IMR-90 (cell line): Measurements from ENCODE around the gene NXN. TPM values are rescaled to one million over a fixed set of nuclear protein-coding genes. Genes with fewer than 3 reads are reported as not detected.

Experiments used
- ATAC-seq: fragments of 200-7000 bp; cut with Tn5 transposase; 2 replicates; pipeline ENCODE4 v1.9.1; 2020; ENCODE audit warnings: low read depth, mild to moderate bottlenecking, moderate library complexity
- BruUV-seq: library from RNA; stranded (reverse); fragments of 400-500 nt; replicated peaks from 2 replicates; lab custom pipeline; 2021; lab: Mats Ljungman, UMichigan
- CTCF ChIA-PET: fragments of 300-600 bp; formaldehyde crosslinking; extraction: SDS; loops from one replicate; lab custom pipeline; 2021; ENCODE audit warnings: antibody characterized with exemption; lab: Yijun Ruan, JAX
- POLR2A ChIA-PET: fragments of 300-600 bp; sonication (Branson Sonifier 250); formaldehyde crosslinking; loops from one replicate; lab custom pipeline; 2022; ENCODE audit warnings: antibody characterized with exemption; ENCODE audit not compliant: unreplicated experiment; lab: Charles Lee
- DNase-seq: peaks from one replicate; pipeline ENCODE4 v3.0.0; 2013
- H2AFZ ChIP-seq: replicated peaks from 2 replicates; pipeline ENCODE3; 2013; ENCODE audit warnings: low read length, mild to moderate bottlenecking; ENCODE audit not compliant: poor library complexity
- H2AK5ac ChIP-seq: 2 replicates; pipeline ENCODE4 v1.6.1; 2013; ENCODE audit warnings: low read depth, low read length, inconsistent platforms
- H2AK9ac ChIP-seq: replicated peaks from 2 replicates; pipeline ENCODE3; 2013; ENCODE audit warnings: mild to moderate bottlenecking, low read depth, low read length, moderate library complexity; ENCODE audit not compliant: poor library complexity
- H2BK120ac ChIP-seq: 2 replicates; pipeline ENCODE4 v1.6.1; 2013; ENCODE audit warnings: low read depth, low read length, inconsistent platforms
- H2BK15ac ChIP-seq: 3 replicates; pipeline ENCODE4 v1.6.1; 2013; ENCODE audit warnings: low read depth, low read length, inconsistent platforms
- H2BK20ac ChIP-seq: 2 replicates; pipeline ENCODE4 v1.6.1; 2013; ENCODE audit warnings: low read depth, mild to moderate bottlenecking, inconsistent platforms, low read length, moderate library complexity
- H2BK5ac ChIP-seq: 2 replicates; pipeline ENCODE4 v1.6.1; 2013; ENCODE audit warnings: mild to moderate bottlenecking, low read depth, low read length, inconsistent platforms; ENCODE audit not compliant: poor library complexity, severe bottlenecking
- H3K14ac ChIP-seq: replicated peaks from 2 replicates; pipeline ENCODE4 v1.6.1; 2013; ENCODE audit warnings: low read depth, low read length, inconsistent platforms
- H3K18ac ChIP-seq: 2 replicates; pipeline ENCODE4 v1.6.1; 2013; ENCODE audit warnings: low read depth, low read length, control low read depth
- H3K23ac ChIP-seq: 2 replicates; pipeline ENCODE4 v1.6.1; 2013; ENCODE audit warnings: low read depth, low read length, inconsistent platforms
- H3K27ac ChIP-seq: 2 replicates; pipeline ENCODE4 v1.5.1; 2013; ENCODE audit warnings: mild to moderate bottlenecking, control low read depth, low read length; ENCODE audit not compliant: insufficient read depth
- H3K27me3 ChIP-seq: 2 replicates; pipeline ENCODE4 v1.6.1; 2013; ENCODE audit warnings: low read length; ENCODE audit not compliant: control insufficient read depth, insufficient read depth
- H3K36me3 ChIP-seq: 2 replicates; pipeline ENCODE4 v1.6.1; 2013; ENCODE audit warnings: low read length, mixed read lengths; ENCODE audit not compliant: control insufficient read depth, insufficient read depth
- H3K4ac ChIP-seq: 2 replicates; pipeline ENCODE4 v1.6.1; 2013; ENCODE audit warnings: low read depth, low read length, inconsistent platforms
- H3K4me1 ChIP-seq: 2 replicates; pipeline ENCODE4 v1.6.1; 2013; ENCODE audit warnings: low read length, mixed read lengths; ENCODE audit not compliant: control insufficient read depth, insufficient read depth
- H3K4me2 ChIP-seq: 2 replicates; pipeline ENCODE4 v1.6.1; 2013; ENCODE audit warnings: low read depth, mild to moderate bottlenecking, control low read depth, low read length, moderate library complexity
- H3K4me3 ChIP-seq: 2 replicates; pipeline ENCODE4 v1.5.1; 2013; ENCODE audit warnings: low read depth, mild to moderate bottlenecking, control low read depth, low read length, moderate library complexity; ENCODE audit not compliant: insufficient read depth
- H3K56ac ChIP-seq: 2 replicates; pipeline ENCODE4 v1.6.1; 2013; ENCODE audit warnings: low read length, inconsistent platforms; ENCODE audit not compliant: insufficient read depth; ENCODE audit errors: extremely low read depth
- H3K79me1 ChIP-seq, 2 experiments: 2 replicates each; pipeline ENCODE4 v1.6.1; 2013; ENCODE audit warnings: low read length in 2 of 2, inconsistent platforms in 1 of 2, low read depth in 1 of 2
- H3K9ac ChIP-seq: 2 replicates; pipeline ENCODE4 v1.6.1; 2013; ENCODE audit warnings: low read depth, low read length, control low read depth
- H3K9me1 ChIP-seq: 2 replicates; pipeline ENCODE4 v1.6.1; 2013; ENCODE audit warnings: low read length, inconsistent platforms; ENCODE audit not compliant: insufficient read depth
- H3K9me3 ChIP-seq: 2 replicates; pipeline ENCODE4 v1.6.1; 2013; ENCODE audit warnings: low read length; ENCODE audit not compliant: control insufficient read depth, insufficient read depth
- H4K20me1 ChIP-seq: 2 replicates; pipeline ENCODE4 v1.6.1; 2013; ENCODE audit warnings: low read length, inconsistent platforms; ENCODE audit not compliant: insufficient read depth
- H4K5ac ChIP-seq: 2 replicates; pipeline ENCODE4 v1.6.1; 2013; ENCODE audit warnings: mild to moderate bottlenecking, low read depth, low read length, control low read depth
- H4K8ac ChIP-seq, 2 experiments: 2 replicates each; pipeline ENCODE4 v1.6.1; 2013; ENCODE audit warnings: low read depth in 2 of 2, low read length in 2 of 2, control low read depth in 1 of 2, inconsistent platforms in 1 of 2
- H4K91ac ChIP-seq: 2 replicates; pipeline ENCODE4 v1.6.1; 2013; ENCODE audit warnings: low read depth, low read length, inconsistent platforms; ENCODE audit not compliant: insufficient read depth
- FOS ChIP-seq: fragments of 150-350 bp; IDR thresholded peaks from 2 replicates; pipeline ENCODE4 v1.6.1; 2016; ENCODE audit warnings: low read depth, low read length
- RAD21 ChIP-seq: IDR thresholded peaks from 2 replicates; pipeline ENCODE4 v1.6.1; 2012; ENCODE audit warnings: low read length, improper control_type of control experiment
- USF2 ChIP-seq: fragments of 150-350 bp; IDR thresholded peaks from 2 replicates; pipeline ENCODE4 v1.6.1; 2017; ENCODE audit warnings: mild to moderate bottlenecking, antibody characterized with exemption, low read length, low read depth
- WGBS, 2 experiments: methylation state at CpG; one replicate each; pipeline versions ENCODE4 v1.1.5 to v1.1.7; 2013; ENCODE audit warnings: missing lambda C conversion rate in 2 of 2; ENCODE audit not compliant: insufficient read length in 1 of 2; ENCODE audit errors: extremely low coverage in 2 of 2; 5-methylcytosine and 5-hydroxymethylcytosine counted together
- dilution Hi-C: fragments of 300-500 bp; cut with HindIII; formaldehyde crosslinking; loops from one replicate; pipeline ENCODE4 v1.14.3; 2018; ENCODE audit warnings: low sequenced_read_pairs; ENCODE audit not compliant: unreplicated experiment
- in situ Hi-C: fragments of 300-500 bp; cut with MboI; formaldehyde crosslinking; loops from 3 replicates; pipeline ENCODE4 v1.14.3; 2019; ENCODE audit warnings: low sequenced_read_pairs, inconsistent platforms, mixed read lengths
- intact Hi-C: fragments of 100-400 bp; cut with micrococcal nuclease; formaldehyde crosslinking; loops from 2 replicates; pipeline ENCODE4 v1.10.0; 2022
- polyA plus RNA-seq, 3 experiments: library from polyadenylated mRNA; depleted of rRNA; stranded (reverse); fragments of >200 nt; gene quantifications; 2 replicates each; pipeline ENCODE4 v1.2.3, GENCODE V29; 2012; ENCODE audit warnings: low replicate concordance in 1 of 3
- total RNA-seq: library from RNA; depleted of rRNA; stranded (reverse); fragments of >200 nt; gene quantifications from 2 replicates; pipeline ENCODE4 v1.2.3, GENCODE V29; 2012

NXN gene
- total and polyA plus RNA-seq, 2 of the 4 experiments (the other 2 are of a cell fraction), result 52.5 to 116 TPM

- Histone ChIP-seq H4K5ac (no peak overlapping the region; the same call in 1 of the 2 replicates), H2BK15ac (no peak overlapping the region), H3K27me3 (no peaks in the 10 kb centered on the region), H2AFZ (peak overlapping the region; percentile 34), H3K9me1 (peaks cover 19% of the 10 kb centered on the region), H2BK20ac (no peak overlapping the region), H3K4me2 (peak overlapping the region; percentile 57; the same call in 1 of the 2 replicates), H2AK5ac (peak overlapping the region; percentile 40; the same call in 1 of the 2 replicates), H3K4ac (peak overlapping the region; percentile 36), H2BK120ac (no peak overlapping the region), H3K79me1 (peaks cover 21 to 75% of the 10 kb centered on the region in 2 experiments), H3K9ac (peak overlapping the region; percentile 38; the same call in 1 of the 2 replicates), H3K36me3 (peaks cover 22% of the 10 kb centered on the region; the same call in 1 of the 2 replicates), H4K91ac (no peak overlapping the region; the same call in 1 of the 2 replicates), H3K27ac (no peak overlapping the region), H3K4me3 (no peak overlapping the region), H2BK5ac (no peak overlapping the region), H2AK9ac (no peak overlapping the region), H3K18ac (no peak overlapping the region; the same call in 1 of the 2 replicates), H3K9me3 (no peaks in the 10 kb centered on the region), H3K23ac (peak overlapping the region; percentile 73), H4K20me1 (peaks cover 76% of the 10 kb centered on the region), H3K56ac (no peak overlapping the region), H3K14ac (0 out of 2 replicates have a peak overlapping the region, but pooled peaks have one; percentile 22), H3K4me1 (peaks cover 14% of the 10 kb centered on the region), H4K8ac (no peak overlapping the region; a peak in 1 of 4 replicates)
- 17% methylated on average over 4 of the region's 32 CpGs; no CpG with 5 or more reads in 1 of the 2 experiments for WGBS, 2 experiments
- DNase-seq (peak; percentile 41), ATAC-seq (peak; percentile 48)
- ChIA-PET POLR2A (no interaction called here), CTCF (interaction anchor here (0.5 to 0.8 kb wide), 2 partner anchors 9 to 1482 kb away, joined by 4 to 6 read pairs; no protein-coding TSS in a partner anchor)
- no TSS peak for BruUV-seq
- in situ Hi-C loops (no loop called here), dilution Hi-C loops (no loop called here), intact Hi-C loops (no loop called here)
- TF ChIP-seq RAD21 (no peak), USF2 (no peak), FOS (no peak)
Observed at GRCh38 chr17:846901-847843, 132.4 kb downstream of the NXN start.
